ENCODE results near the gene CUL1.

Gene CUL1

GRCh38 chr7:148809856-148810255 is 111.2 kb downstream of the CUL1 start:
- no peak for DNase-seq

- no peak for DNase-seq
Measured at GRCh38 chr7:148811892-148812291, 113.2 kb downstream of the CUL1 start.

GRCh38 chr7:148813890-148814289 is 115.2 kb downstream of the CUL1 start:
- no peak for DNase-seq

- no peak for DNase-seq
Measured at GRCh38 chr7:148814922-148815559, 116.3 kb downstream of the CUL1 start.

- no peak for DNase-seq
Measured at GRCh38 chr7:148815612-148816011, 116.9 kb downstream of the CUL1 start.

GRCh38 chr7:148819697-148820360 is 121.1 kb downstream of the CUL1 start:
- no peak for DNase-seq

GRCh38 chr7:148821422-148821821 is 122.7 kb downstream of the CUL1 start:
- DNase-seq, result no peak

- DNase-seq, result no peak
Measured at GRCh38 chr7:148824864-148825263, 126.2 kb downstream of the CUL1 start.

- no peak for DNase-seq
Measured at GRCh38 chr7:148825338-148825737, 126.6 kb downstream of the CUL1 start.

- no peak for DNase-seq
Measured at GRCh38 chr7:148828965-148829364, 130.3 kb downstream of the CUL1 start.

GRCh38 chr7:148830897-148831692 is 132.4 kb downstream of the CUL1 start:
- DNase-seq, result no peak

GRCh38 chr7:148831782-148832181 is 133.1 kb downstream of the CUL1 start:
- no peak for DNase-seq

- no peak for DNase-seq
Measured at GRCh38 chr7:148834605-148835004, 135.9 kb downstream of the CUL1 start.

GRCh38 chr7:148835854-148836253 is 137.2 kb downstream of the CUL1 start:
- no peak for DNase-seq

- no peak for DNase-seq
Measured at GRCh38 chr7:148838905-148839304, 140.2 kb downstream of the CUL1 start.

GRCh38 chr7:148847815-148848734 is 149.4 kb downstream of the CUL1 start:
- no peak for DNase-seq

- DNase-seq, result no peak
Measured at GRCh38 chr7:148849393-148850098, 150.8 kb downstream of the CUL1 start.

- no peak for DNase-seq
Measured at GRCh38 chr7:148850564-148850963, 151.9 kb downstream of the CUL1 start.
